Measurements from ENCODE around the gene KRTAP27-1. TPM values are rescaled to one million over a fixed set of nuclear protein-coding genes. Genes with fewer than 3 reads are reported as not detected.

The KRTAP27-1 gene
- total and polyA plus RNA-seq, 2 of the 8 experiments (the other 6 are each of a cell fraction or from before 2014, with no cell fraction given): not detected

DNA sequence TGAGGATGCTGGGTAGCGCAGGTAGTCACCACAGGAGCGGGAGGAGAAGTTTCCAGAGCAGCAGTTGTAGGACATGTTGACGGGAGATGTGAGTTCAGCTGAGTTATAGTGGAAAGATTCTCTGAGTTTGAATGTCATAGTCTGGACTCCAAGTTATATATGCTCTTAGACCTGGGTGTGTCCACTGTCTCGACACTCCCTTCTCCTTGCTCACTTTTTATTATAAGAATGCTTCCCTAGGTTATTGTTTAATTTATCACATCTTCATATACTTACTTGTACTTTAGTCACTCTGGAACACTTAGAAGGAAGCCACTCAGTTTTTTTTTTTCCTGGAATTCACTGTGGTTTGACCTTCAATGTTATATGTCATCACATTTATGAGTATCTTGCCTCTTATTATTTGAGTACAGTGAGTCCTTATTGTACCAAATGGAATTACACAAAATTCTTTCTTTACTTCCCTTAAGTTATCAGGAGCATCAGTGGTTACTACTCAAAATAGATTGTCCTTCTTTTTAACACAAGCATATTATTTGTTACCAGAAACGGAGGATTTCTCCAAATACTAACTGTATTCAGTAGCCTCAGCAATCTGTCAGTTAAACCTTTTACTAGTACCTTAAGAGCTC lies 34.8 kb upstream of the KRTAP27-1 start, which contains the start of gene KRTAP13-2 (continued):
- TF ChIP-seq FOSL1 (IDR thresholded peaks at IDR 0.05; ENCODE audit: insufficient read depth, low read depth, low read length) (no peak), CBX8 (IDR thresholded peaks at IDR 0.05; ENCODE audit: borderline replicate concordance, low read depth, low read length) (no peak), TBP (IDR thresholded peaks at IDR 0.05; ENCODE audit: low read depth, low read length) (no peak)

All from H1 (cell line).